C4-2B (cell line): ENCODE results near the gene SLMAP.

Experiments
- ZFX ChIP-seq: fragments of 450-650 bp; IDR thresholded peaks from 2 replicates; pipeline ENCODE4 v1.6.1; 2017
- TF ChIP-seq, protein P1 (sequence below): fragments of 450-650 bp; conservative IDR thresholded peaks from 2 replicates; pipeline ENCODE4 v1.5.1; 2017; ENCODE audit warnings: mild to moderate bottlenecking

DNA sequence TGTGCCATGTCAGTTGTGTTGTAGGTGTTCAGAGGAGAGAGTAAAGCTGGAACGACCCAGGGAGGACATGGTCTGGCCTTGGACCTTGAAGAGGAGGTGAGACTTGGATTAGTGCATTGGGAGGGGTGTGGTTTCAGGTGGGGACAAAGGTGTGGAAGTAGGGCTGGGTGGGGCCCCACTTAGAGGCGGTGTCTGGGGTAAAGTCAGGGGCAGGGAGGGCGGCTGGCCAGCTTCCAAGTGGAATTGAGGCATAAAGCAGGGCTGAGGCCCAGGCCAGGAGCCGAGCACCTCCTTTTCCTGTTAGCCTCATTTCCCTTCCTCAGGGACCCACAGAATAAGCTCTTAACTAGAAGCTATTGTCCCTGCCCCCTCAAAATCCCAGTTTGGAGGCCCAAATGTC is 215.9 kb downstream of the SLMAP start:
- TF ChIP-seq, protein P1, sequence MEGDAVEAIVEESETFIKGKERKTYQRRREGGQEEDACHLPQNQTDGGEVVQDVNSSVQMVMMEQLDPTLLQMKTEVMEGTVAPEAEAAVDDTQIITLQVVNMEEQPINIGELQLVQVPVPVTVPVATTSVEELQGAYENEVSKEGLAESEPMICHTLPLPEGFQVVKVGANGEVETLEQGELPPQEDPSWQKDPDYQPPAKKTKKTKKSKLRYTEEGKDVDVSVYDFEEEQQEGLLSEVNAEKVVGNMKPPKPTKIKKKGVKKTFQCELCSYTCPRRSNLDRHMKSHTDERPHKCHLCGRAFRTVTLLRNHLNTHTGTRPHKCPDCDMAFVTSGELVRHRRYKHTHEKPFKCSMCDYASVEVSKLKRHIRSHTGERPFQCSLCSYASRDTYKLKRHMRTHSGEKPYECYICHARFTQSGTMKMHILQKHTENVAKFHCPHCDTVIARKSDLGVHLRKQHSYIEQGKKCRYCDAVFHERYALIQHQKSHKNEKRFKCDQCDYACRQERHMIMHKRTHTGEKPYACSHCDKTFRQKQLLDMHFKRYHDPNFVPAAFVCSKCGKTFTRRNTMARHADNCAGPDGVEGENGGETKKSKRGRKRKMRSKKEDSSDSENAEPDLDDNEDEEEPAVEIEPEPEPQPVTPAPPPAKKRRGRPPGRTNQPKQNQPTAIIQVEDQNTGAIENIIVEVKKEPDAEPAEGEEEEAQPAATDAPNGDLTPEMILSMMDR = no peak
- TF ChIP-seq ZFX = no peak
